ENCODE results near the gene SNX21.

SNX21 gene

DNA sequence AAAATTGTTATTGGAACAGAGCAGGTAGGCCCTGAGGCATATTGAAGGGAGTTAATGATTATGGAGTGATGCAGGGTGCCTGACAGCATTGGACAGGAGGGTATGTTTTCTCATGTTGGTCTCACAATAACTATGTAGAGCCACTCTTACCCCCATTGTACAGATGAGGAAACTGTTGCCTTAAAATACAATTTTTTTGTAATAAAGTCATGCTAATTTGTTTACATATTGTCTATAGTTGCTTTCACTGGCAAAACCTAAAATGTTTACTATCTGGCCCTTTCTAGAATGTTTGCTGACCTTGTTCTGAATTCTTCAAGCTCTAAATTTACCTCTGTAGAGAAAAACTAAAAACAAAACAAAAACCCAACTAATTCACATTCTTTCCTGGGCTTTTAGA, 17.9 kb downstream of the SNX21 start:
- FAIRE-seq (no peak), DNase-seq (ENCODE audit: insufficient read length, low spot score) (no peak)

DNA sequence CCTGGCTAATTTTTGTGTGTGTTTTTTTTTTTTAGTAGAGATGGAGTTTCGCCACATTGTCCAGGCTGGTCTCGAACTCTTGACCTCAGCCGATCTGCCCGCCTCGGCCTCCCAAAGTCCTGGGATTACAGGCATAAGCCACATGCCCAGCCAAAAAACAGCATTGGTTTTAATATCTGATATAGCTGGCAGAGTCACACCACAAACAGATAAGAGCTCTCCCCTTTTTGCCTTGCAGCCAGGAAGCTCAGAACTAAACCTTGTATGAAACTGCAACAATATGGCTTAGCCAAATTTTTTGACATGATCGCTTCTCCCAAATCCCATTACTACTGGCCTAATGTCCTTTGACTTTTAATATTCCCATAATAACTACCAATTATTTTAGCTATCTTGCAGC, 18.7 kb downstream of the SNX21 start:
- no peak for TF ChIP-seq POLR2A (IDR thresholded peaks at IDR 0.05; ENCODE audit: low read depth, low read length)
- DNase-seq (ENCODE audit: insufficient read length, low spot score) (no peak), FAIRE-seq (no peak)

More for the DNA sequence above, 17.9 kb downstream of the SNX21 start:
- no peak for TF ChIP-seq POLR2A (IDR thresholded peaks at IDR 0.05; ENCODE audit: low read depth, low read length)

DNA sequence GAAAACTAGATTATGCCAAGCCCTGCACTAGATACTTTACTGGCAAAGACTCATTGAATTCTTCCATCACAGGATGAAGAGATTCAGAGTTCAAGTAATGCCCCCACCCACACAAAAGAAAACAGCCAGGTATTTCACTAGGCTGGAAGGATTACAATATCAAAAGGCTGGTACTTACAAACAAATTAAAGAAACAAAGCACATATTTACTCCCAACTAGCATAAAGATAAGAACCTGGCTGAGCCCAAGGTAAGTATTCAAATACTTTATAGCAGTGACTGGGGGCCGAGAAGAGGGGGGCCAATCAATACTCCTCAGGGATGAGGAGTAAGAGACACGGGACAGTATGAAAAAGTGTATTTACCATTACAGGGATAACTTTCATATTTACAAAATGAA, 19.9 kb downstream of the SNX21 start:
- no peak for FAIRE-seq
- no peak for TF ChIP-seq POLR2A (IDR thresholded peaks at IDR 0.05; ENCODE audit: low read depth, low read length)

DNA sequence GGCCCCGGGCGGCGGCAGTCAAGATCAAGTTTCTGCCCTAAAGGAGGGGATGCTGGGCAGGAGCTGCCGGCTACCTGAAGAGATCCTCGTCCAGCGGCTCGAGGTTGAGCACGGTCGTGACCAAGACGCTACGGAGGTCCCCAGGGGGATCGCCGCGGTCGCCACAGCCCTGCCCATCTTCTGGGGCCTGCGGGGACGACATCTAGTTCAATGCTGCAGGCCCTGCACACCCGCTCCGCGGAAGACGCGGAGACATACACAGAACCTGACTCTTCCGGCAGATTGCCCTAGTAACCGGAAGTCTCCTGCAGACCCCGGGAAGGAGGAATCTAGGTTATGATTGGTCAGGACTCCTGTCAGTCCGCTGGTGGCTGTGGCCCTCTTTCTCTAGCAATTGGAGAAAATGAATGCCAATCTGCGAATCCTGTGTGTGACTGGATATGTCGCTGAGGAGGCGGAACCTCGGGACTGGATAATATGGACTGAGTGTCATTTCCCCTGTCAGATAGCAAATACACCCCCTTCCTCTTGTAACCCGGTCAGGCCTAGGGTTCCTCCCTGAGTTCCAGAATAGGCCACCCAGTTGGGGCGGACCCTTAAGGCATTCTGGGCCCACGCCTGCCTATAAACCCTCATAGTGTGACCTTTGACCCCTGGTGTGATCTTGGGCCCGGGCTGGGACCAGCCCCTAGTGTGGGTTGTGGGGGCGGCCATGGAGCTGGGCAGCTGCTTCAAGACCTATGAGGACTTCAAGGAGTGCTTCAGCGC, 23.7 kb downstream of the SNX21 start, which contains the start of the genes ACOT8 and ZSWIM3:
Gene ACOT8, minus strand, starts transcription at position 279 of the 768 bp plus-strand sequence. Its CDS starts 77 bp downstream, at position 202.
Gene ZSWIM3, plus strand, starts transcription at position 501 of the 768 bp plus-strand sequence. Its CDS starts 212 bp downstream, at position 713.
- FAIRE-seq (peak; percentile 87), DNase-seq (ENCODE audit: insufficient read length, low spot score) (peak; percentile 99)
- TF ChIP-seq POLR2A (IDR thresholded peaks at IDR 0.05; ENCODE audit: low read depth, low read length) = peak; percentile 91

More for the DNA sequence above, 19.9 kb downstream of the SNX21 start:
- DNase-seq (ENCODE audit: insufficient read length, low spot score) = no peak

DNA sequence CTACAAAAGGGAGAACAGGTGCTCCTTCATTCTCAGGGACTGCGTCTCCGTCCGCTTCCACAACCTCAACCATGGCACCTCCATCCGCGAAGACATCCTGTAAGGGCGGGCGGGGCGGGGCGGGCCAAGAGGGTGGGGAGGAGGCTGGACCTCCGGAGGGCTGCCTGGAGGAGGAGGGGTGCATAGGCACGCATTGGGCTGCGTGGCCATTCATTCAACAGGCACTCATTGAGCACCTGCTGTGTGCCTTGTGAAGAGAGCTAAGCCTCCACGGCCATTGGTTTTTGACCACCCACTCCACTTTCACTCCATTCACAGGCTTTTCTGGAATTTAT, 24.2 kb downstream of the SNX21 start:
- TF ChIP-seq POLR2A (IDR thresholded peaks at IDR 0.05; ENCODE audit: low read depth, low read length) = no peak
- FAIRE-seq = no peak
- no peak for DNase-seq (ENCODE audit: insufficient read length, low spot score)

DNA sequence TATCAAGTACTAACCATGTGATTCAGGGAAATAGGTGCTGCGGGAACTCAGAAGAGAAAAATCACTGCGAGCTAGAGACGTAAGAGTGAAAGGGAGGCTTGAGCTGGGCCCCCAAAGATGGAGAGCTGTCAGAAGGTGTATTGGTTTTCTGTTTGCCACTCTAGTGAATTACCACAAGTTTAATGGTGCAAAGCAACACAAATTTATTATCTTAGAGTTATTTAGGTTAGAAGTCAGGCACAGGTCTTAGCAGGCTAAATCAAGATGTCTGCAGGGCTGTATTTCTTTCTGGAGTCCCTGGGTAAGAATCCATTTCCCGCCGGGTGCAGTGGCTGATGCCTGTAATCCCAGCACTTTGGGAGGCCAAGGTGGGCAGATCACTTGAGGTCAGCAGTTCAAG, 26.3 kb downstream of the SNX21 start:
- no peak for TF ChIP-seq POLR2A (IDR thresholded peaks at IDR 0.05; ENCODE audit: low read depth, low read length)
- no peak for FAIRE-seq

DNA sequence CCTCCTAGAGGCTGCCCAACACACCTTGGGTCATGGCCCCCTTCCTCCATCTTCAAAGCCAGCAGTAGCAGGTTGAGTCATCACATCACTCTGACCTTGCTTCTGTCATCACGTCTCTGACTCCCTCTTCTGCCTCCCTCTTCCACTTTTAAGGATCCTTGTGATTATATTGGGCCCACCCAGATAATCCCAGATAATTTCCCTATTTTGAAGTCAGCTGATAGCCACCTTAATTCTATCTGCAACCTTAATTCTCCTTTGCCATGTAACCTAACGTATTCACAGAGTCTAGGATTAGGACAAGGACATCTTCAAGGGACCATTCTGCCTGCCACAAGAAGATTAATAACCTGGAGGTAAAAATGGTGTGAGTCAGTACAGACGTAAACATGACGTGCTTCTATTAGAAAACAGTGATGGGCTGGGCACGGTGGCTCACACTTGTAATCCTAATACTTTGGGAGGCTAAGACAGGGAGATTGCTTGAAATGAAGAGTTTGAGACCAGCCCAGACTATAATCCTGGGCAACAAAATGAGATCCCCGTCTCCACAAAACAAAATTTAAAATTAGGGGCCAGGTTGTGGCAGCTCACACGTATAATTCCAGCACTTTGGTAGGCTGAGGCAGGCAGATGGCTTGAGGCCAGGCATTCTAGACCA, 27.1 kb downstream of the SNX21 start:
- DNase-seq (ENCODE audit: insufficient read length, low spot score) (no peak), FAIRE-seq (no peak)
- TF ChIP-seq POLR2A (IDR thresholded peaks at IDR 0.05; ENCODE audit: low read depth, low read length) = no peak

More for the DNA sequence above, 26.3 kb downstream of the SNX21 start:
- no peak for DNase-seq (ENCODE audit: insufficient read length, low spot score)

DNA sequence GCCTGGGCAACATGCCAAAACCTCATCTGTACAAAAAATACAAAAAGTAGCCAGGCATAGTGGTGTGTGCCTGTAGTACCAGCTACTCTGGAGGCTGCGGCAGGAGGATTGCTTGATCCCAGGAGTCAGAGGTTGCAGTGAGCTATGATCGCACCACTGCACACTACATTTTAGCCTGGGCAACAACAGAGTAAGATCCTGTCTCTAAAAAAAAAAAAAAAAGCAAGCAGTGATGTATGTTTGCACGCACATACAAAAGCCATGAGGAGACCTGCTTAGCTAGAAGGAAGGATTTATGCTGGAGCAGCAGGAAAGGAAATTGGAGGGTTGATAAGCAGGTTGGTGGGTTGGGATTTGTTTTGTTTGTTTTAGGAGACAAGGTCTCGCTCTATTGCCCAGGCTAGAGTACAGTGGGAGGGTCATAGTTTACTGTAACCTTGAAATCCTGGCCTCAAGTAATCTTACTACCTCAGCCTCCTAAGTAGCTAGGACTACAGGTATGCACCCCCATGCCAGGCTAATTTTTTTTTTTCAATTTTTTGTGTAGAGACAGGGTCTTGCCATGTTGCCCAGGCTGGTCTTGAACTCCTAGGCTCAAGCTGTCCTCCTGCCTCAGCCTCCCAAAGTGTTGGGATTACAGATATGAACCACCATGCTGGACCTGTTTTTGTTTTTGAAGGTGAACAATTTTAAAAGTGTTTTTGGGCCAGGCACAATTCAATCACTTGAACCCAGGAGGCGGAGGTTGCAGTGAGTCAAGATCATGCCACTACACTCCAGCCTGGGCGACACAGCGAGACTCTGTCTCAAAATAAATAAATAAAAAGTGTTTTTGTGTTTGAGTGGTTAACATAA, 27.8 kb downstream of the SNX21 start:
- no peak for TF ChIP-seq POLR2A (IDR thresholded peaks at IDR 0.05; ENCODE audit: low read depth, low read length)
- FAIRE-seq = no peak
- no peak for DNase-seq (ENCODE audit: insufficient read length, low spot score)

DNA sequence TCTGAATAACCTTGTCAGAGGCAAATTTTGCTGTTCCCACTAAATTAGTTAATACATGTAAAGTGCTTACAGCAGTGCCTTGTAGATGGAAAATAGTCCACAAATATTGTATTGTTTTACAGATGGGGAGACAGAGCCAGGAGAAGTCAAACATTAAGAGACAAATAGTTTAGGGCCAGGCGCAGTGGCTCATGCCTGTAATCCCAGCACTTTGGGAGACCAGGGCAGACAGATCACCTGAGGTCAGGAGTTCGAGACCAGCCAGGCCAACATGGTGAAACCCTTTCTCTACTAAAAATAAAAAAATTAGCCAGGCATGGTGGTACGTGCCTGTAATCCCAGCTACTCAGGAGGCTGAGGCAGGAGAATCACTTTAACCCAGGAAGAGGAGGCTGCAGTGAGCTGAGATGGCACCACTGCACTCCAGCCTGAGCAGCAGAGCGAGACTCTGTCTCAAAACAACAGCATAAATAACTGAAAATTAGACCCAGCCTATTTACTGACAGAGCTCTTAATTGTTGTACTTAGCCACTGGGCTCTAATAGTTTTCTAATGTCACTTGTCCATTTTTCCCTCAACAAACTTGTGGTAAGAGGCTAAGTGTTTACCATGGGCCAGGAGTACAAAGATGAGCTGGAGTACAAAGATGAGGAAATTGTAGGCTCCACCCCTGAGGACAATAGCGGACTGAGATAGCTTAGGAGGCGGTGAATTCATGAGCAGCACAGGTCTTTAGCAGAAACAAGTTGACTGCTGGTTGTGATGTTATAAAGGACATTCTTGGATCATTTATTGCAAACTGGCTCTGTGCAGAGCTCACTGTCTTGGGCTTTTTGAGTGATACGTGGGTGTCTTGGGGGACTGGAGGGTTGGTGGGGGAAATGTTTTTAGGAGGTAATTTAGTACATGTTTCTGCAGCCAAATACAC, 30.2 kb downstream of the SNX21 start:
- DNase-seq (ENCODE audit: insufficient read length, low spot score) (no peak), FAIRE-seq (no peak)
- TF ChIP-seq POLR2A (IDR thresholded peaks at IDR 0.05; ENCODE audit: low read depth, low read length) = no peak

DNA sequence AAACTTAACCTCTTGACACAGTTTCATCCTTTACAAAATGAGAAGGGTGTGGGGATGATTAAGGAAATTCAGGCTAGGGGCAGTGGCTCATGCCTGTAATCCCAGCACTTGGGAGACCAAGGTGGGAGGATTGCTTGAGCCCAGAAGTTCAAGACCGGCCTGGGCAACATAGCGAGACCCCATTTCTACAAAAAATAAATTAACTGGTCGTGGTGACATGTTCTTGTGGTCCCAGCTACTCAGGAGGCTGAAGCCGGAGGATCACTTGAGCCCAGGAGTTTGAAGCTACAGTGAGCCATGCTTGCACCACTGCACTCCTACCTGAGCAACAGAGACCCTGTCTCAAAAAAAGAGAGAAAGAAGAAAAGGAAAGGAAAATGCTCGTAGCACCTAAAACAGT, 32.9 kb downstream of the SNX21 start:
- FAIRE-seq = no peak
- DNase-seq (ENCODE audit: insufficient read length, low spot score) = no peak
- TF ChIP-seq POLR2A (IDR thresholded peaks at IDR 0.05; ENCODE audit: low read depth, low read length) = no peak

DNA sequence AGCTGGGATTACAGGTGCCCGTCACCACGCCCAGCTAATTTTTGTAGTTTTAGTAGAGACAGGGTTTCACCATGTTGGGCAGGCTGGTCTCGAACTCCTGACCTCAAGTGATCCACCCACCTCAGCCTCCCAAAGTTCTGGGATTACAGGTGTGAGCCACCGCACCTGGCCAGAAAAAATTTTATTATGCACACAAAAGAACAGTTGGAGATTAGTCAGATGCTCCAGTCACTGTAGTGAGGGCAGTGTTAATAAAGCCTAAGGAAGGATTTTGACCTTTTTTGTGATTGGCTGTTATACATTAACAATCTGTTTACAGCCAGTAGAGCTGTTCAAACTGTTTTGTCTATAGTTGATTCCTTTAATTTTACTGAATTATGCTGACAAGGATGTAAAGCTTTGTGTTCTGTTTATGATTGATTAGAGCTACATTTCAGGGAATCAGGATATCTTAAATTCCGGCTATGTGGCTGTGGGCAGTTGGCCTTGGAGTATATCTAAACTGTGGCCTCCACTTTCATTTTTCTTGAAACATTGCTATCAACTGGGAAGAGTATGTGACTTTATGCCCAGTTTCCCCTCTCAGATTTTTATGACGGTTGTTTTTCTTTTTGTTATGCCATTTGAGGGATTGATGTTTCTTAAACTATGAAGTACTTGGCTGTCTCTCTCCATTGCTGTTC, 33.7 kb downstream of the SNX21 start:
- FAIRE-seq (no peak), DNase-seq (ENCODE audit: insufficient read length, low spot score) (no peak)
- no peak for TF ChIP-seq POLR2A (IDR thresholded peaks at IDR 0.05; ENCODE audit: low read depth, low read length)

DNA sequence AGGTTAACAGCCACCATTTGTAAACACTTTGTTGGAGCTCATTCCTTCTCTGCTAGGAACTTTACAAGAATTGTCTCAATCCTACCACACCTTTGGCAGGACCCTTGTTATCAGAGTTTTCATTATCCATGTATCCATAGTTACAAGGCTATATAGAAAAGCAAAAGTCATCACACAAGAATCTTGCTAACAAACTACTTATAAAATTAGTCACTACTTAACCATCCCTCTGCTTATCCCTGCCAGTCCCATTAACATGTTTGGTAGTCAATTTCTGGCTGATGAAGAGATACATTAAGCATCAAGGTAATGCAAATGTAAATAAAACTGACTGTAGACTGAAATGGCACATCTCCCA, 34.2 kb downstream of the SNX21 start:
- DNase-seq (ENCODE audit: insufficient read length, low spot score) (peak; percentile 39), FAIRE-seq (peak; percentile 36)
- no peak for TF ChIP-seq POLR2A (IDR thresholded peaks at IDR 0.05; ENCODE audit: low read depth, low read length)

DNA sequence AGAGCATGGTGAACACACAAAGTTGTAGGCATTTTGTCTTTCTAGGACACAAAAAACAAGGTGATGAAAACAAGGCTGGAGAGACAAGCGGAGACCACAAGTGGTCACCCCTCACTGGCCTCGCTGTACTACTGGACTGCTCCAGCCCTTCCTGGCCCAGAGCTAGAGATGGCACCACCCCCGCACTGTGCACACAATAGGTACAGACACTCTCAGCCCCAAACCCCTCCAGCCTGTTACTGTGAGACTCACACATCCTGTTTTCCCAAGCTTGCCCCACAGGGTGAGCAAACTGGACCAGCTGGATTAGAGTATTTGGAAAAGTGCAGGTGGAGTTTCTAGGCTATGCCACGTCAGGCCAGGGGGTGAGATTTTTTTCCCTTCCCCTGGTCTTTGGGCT, 39.0 kb downstream of the SNX21 start:
- FAIRE-seq (no peak), DNase-seq (ENCODE audit: insufficient read length, low spot score) (no peak)
- TF ChIP-seq POLR2A (IDR thresholded peaks at IDR 0.05; ENCODE audit: low read depth, low read length) = no peak

All from H54 (cell line).